ENCODE measurements around the gene RNLS.

The RNLS gene

DNA sequence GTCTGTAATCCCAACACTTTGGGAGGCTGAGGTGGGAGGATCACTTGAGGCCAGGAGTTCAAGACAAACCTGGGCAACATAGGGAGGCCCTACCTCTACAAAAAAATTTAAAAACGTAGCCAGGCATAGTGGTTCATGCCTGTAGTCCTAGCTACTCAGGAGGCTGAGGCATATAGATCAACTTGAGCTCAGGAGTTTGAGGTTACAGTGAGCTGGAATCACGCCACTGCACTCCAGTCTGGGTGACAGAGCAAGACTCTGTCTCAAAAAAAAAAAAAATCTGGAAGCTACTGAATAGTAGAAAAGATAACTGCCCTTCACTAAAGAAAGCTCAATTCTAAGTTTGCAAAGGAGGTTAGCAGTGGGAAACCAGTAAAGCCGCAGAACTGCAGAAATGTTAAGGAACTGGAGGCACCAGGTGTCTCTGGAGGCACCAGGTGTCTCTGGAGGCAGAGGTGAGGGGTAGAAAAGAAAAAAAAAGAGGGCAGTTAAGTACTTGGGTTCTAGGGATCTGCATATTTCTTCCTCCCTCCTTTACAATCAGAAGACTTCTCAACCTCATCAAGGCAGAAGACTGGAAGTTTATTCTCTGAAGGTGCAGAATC, 56.5 kb downstream of the RNLS start:
- DNase-seq = no peak
- Mint-ChIP-seq H3K4me1 (no peaks in the 10 kb centered on the region), H3K36me3 (ENCODE audit: low read depth) (no peaks in the 10 kb centered on the region), H3K27ac (no peak overlapping the region), H3K27me3 (ENCODE audit: low read depth, poor library complexity) (peaks cover 3% of the 10 kb centered on the region), H3K4me3 (no peak overlapping the region), H3K9me3 (no peaks in the 10 kb centered on the region)
- no peak for TF ChIP-seq CTCF (IDR thresholded peaks at IDR 0.05)

- Mint-ChIP-seq H3K36me3 (ENCODE audit: low read depth) (no peaks in the 10 kb centered on the region), H3K27me3 (ENCODE audit: low read depth, poor library complexity) (peaks cover 3% of the 10 kb centered on the region), H3K4me1 (no peaks in the 10 kb centered on the region), H3K27ac (no peak overlapping the region), H3K4me3 (no peak overlapping the region), H3K9me3 (no peaks in the 10 kb centered on the region)
- TF ChIP-seq CTCF (IDR thresholded peaks at IDR 0.05) = no peak
- DNase-seq = no peak
Measured at GRCh38 chr10:88525371-88526069, 57.6 kb downstream of the RNLS start.

GRCh38 chr10:88523739-88524400, 59.2 kb downstream of the RNLS start:
- no peak overlapping the region for H3K4me3 Mint-ChIP-seq
- H3K36me3 Mint-ChIP-seq (ENCODE audit: low read depth) = no peaks in the 10 kb centered on the region
- no peak for TF ChIP-seq CTCF (IDR thresholded peaks at IDR 0.05)
- H3K27ac Mint-ChIP-seq = no peak overlapping the region
- H3K4me1 Mint-ChIP-seq = no peaks in the 10 kb centered on the region
- no peaks in the 10 kb centered on the region for H3K27me3 Mint-ChIP-seq (ENCODE audit: low read depth, poor library complexity)
- H3K9me3 Mint-ChIP-seq = no peaks in the 10 kb centered on the region
- DNase-seq = no peak

DNA sequence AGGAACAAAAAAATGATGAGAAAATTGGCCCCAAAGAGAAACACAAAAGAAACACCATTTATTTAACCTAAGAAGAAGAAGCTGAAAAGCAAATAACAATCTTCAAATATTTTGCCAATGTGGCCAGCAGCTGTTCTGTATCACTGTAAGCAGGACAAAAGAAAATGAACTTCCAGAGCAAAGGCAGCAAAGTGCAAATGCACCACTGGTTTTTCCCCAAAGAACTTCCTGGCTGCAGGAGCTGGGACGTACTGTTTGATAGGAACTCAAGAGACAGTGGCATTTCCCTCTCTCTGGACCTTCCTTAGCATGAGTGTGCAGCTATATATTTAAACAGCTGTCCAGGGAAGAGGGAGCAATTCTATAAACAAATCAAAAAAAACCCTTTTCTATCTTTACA, 60.4 kb downstream of the RNLS start:
- Mint-ChIP-seq H3K36me3 (ENCODE audit: low read depth) (no peaks in the 10 kb centered on the region), H3K27ac (no peak overlapping the region), H3K9me3 (no peaks in the 10 kb centered on the region), H3K4me3 (no peak overlapping the region), H3K4me1 (no peaks in the 10 kb centered on the region), H3K27me3 (ENCODE audit: low read depth, poor library complexity) (no peaks in the 10 kb centered on the region)
- TF ChIP-seq CTCF (IDR thresholded peaks at IDR 0.05) = no peak
- no peak for DNase-seq

DNA sequence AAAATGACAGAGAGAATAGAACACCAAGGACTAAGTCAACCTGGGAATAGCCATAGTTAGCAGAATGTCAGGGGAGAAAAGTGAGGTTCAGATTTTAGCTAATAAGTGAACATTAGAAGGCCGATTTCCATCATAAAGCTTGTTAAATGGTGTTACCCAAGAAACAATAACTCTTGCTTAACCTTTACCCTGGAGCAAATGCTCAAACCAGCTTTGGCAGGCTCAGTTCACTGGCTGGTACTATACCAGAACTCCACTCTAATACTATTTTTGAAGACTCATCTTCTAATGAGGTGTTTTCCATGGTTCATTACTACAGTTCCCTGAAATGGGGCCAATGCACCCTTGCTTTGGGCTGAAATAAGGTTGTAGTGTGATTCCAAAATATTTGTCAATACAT, 61.3 kb downstream of the RNLS start:
- Mint-ChIP-seq H3K36me3 (ENCODE audit: low read depth) (no peaks in the 10 kb centered on the region), H3K4me3 (no peak overlapping the region), H3K27ac (no peak overlapping the region), H3K27me3 (ENCODE audit: low read depth, poor library complexity) (no peaks in the 10 kb centered on the region), H3K4me1 (no peaks in the 10 kb centered on the region), H3K9me3 (no peaks in the 10 kb centered on the region)
- DNase-seq = no peak
- TF ChIP-seq CTCF (IDR thresholded peaks at IDR 0.05) = no peak

Data from nephron progenitor cell (in vitro differentiated cells).